COLO668 (cell line): ENCODE measurements around the gene LRP1B.

ENCODE experiments used
- DNase-seq: peaks from one replicate; lab custom pipeline; 2025; ENCODE audit not compliant: unreplicated experiment; lab: John Stamatoyannopoulos, UW

The LRP1B gene

DNA sequence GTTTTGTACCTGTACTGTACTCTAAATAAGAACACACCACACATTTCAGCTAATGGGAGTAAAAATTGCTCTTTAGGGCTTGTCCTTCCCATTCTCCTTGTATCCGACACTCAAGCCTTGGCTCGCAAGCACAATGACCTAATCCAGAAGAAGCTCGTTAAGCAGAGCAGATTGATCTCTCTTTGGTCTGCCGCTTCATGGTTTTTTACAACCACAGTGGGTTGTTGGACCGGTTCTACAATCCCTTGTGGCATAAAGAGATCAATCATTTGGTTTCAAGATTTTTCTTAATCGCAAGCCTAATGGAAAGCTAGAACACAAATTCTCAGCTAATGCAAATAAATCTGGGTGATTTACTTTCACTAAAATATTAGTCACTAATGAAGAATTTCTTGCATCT is 662.1 kb downstream of the LRP1B start:
- no peak for DNase-seq

GRCh38 chr2:141467331-141467730 is 663.5 kb downstream of the LRP1B start:
- no peak for DNase-seq

DNA sequence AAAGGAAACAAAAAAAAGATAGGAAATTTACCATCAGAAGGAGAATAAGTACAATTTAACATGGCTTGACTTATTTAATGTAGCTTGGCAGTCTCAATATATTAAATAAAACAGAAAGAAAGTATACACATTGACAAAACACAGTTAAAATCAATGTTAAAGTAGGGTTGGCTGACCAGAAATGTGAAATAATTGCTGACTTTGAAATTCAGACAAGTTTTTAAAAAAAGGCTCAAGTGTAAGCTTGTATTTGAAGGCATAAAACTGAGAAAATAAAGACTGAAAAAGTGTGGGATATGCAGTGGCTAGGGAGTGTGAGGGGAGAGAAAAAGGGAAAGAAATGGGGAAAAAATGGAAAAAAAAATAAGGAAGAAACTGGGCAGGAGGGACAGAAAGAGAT is 665.8 kb downstream of the LRP1B start:
- no peak for DNase-seq

DNA sequence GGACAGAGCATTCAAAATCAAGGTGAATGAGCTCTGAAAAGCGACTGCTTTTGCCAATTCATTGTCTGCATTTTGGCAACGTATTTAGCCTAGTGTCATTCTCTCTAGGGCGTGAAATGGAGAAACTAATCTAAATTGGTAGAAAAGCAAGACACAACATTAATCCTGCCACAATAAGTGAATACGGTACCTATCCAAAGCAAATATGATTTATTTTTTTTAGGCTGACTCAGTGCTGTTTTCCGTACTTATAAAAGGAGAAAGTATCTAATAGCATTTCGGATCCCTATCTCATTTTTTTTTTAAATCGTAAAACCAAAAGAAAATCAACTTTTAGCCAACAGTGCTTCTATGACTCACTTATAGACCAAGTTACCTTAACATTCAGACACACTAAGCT is 672.5 kb downstream of the LRP1B start:
- no peak for DNase-seq

DNA sequence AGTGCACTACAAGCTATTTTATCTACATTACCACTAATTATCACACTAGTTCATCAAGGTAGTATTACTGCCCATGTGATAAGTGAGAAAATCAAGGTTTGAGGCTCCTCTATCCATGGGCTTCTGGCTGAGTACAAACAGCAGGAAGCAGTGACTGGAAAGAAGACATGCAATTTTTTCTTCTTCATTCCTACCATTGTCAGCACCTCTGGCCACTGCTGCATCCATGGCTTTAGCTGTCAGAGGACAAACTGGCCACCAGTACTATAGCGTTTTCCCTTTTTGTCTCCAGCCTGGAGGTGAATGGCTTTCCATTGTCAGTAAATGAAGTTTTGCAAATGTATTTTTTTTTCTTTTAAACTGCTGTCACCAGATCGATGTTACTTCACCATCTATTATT is 674.9 kb downstream of the LRP1B start:
- no peak for DNase-seq

DNA sequence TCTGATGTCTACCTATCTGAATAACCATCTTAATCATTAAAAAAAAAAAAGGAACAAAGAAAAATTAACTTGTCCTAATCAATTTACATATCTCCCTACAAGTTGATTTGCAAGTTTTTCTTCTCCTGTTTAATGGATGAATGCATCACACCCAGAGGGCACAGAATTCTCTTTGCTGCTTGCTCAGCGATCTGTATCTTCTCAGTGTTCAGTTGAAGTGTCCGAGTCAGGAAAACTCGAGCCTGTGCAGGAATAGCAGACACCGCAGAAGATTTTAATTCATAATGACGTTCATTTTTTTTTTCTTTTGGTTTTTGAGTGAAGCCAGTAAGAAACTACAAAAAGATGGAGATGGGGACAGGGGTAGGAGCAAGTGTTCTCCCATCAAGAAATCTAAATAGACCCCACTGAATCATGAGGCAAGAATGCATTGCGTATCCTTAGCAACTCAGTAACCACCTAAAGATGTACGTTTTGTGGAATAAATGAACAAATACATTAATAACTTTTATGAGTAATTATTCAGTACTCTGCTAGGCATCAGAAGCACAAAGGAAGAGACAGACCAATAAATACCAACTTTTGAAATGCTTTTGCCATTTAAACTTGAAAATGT is 675.5 kb downstream of the LRP1B start:
- no peak for DNase-seq

DNA sequence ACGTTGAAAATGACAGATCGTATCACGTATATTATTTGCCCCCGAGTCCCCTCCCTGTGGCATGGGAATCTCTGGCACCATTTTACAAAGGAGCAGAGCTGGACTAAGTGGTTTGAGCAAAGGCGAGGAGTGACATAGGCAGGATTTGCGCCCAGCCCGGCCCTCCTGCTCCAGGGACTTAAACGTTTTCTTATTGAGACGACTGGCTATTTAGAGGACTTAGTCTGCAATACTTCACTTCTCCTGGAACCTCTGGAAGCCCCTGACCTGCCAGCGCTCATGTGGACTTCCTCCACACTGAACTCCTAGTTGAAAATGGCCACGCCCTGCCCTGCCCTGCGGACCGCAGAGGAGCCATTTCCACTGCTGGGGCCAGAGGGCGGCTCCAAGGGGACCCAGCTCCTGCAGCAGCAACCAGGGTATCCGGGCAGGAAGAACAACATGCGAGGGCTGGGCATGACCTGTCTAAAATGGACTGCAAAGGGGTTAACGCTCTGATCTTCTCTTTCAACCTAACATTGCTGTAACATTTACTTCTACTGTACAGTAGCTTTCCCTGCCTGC is 690.7 kb downstream of the LRP1B start:
- no peak for DNase-seq

DNA sequence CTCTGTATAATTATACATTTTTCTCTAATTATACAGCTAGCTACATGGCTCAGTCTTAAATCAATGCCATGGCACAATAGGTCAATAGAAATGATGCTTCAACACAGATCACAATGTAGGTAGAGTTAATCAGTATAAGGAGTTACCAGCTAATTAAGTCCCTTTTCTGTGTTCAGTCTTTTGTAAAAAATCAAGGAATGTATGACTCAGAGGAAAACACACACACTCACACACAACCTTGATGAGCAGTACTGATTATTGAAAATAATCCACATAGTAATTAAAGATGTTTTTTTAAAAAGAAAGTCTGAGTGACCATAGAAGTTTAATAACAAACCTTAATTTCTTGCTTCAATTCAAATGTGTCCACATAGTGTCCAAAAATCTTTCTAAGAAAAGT is 691.3 kb downstream of the LRP1B start:
- no peak for DNase-seq

GRCh38 chr2:141438536-141438935 is 692.3 kb downstream of the LRP1B start:
- no peak for DNase-seq

- no peak for DNase-seq
Observed at GRCh38 chr2:141437521-141437920, 693.3 kb downstream of the LRP1B start.

DNA sequence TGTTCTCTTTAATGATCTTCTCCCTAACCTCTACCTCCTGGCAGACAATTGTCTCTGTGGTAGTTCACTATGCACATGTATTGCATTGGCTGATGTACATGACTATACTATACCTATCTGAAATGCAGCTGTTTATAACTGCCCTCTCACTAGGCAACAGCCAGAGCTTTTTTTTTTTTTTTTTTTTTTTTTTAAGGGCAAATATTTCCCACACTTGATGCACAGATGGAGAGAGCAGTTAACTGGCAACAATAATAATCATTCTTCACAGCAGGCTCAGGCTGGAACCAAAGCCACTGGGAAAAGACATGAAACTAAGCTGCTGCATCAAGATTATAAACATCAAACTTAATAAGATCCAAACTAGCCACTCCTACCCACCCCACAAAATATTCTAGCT is 707.7 kb downstream of the LRP1B start:
- DNase-seq = no peak

DNA sequence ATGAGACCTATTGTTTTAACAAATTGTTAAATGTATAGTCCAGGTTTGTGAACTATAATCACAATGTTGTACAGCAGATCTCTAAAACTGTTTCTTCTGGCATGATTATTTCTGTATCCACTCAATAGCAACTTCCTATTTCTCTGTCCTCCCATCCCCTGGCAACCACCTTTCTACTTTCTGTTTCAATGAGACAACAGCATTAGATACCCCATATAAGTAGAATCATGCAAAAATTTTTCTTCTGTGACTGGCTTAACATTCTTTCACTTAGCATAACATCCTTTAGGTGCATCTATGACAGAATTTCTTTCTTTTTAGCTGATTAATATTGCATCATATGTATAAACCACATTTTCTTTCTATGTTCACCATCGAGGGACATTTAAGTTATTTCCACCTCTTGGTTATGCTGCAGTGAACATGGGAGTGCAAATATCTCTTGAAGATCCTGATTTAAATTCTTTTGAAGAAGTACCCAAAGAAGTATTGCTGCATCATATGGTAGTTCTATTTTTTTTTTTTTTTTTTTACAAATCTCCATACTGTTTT is 713.5 kb downstream of the LRP1B start:
- DNase-seq = no peak

DNA sequence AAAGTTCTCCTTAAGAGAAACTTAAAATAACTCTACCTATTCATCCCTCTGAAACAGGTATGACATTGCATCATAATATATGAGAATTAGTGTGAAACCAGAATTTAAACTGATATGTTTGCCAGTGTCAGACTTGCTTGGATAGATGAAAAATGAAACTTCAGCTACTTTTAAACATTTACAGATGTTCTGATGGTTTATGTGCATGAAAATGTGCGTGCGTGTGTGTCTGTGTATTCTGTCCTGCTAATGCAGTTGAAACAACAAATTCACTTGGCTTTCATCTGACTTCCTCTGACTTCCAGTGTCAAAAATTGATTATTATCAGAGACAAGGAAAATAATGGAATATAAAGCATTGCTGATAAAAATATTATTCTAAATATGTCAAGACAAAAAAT is 719.4 kb downstream of the LRP1B start:
- DNase-seq = no peak

DNA sequence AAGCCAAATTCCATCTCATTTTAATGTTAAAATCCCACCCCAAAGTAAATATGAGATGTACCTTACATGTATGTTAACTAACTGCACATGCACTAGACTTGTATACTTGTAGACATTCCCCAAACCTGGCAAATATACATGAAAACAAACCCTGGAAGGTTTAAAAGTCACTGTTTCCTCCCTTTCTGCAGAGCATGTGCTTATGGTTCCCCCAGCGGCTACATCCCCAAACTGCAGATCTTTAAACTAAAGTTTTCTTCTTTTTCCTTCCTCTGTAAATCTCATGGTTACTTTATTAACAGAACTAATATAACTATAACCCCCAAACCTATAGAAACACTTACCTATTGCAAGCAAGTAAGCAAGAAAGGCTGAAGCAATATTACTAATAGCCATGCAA is 731.5 kb downstream of the LRP1B start:
- DNase-seq = no peak

GRCh38 chr2:141393214-141393545 is 737.6 kb downstream of the LRP1B start:
- DNase-seq = no peak

DNA sequence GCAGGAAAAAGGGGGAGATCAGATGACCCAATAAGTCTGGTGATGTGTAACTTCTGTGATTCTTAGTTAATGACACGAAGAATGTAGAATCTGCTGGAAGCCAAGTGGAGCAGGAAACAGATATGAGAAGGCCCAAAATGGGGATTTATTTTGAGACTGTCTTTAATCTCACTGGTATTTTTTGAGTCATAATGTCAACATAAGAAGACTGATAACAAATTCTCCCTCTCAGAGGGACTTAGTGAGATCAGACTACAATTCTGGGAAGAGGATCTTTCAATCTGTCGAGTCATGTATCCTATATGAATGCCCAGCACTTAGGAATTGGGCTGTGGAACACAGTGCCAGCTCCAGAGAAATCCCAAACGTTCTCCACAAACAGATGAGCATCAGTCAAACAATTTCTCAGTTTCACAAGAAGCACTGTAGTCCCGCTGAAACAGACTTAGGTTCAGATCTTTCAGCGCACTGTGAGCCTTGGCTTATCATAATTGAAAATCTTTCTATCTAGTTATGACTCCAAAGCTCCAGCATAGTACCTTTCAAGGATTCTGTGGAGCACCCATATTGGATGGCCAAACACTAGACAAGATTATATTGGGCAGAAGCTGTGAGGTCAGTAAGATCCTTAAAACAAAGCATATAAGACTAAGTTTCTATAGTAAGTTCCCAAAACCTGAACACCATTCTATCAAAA is 738.2 kb downstream of the LRP1B start:
- DNase-seq = no peak

GRCh38 chr2:141386168-141386567 is 744.6 kb downstream of the LRP1B start:
- no peak for DNase-seq

DNA sequence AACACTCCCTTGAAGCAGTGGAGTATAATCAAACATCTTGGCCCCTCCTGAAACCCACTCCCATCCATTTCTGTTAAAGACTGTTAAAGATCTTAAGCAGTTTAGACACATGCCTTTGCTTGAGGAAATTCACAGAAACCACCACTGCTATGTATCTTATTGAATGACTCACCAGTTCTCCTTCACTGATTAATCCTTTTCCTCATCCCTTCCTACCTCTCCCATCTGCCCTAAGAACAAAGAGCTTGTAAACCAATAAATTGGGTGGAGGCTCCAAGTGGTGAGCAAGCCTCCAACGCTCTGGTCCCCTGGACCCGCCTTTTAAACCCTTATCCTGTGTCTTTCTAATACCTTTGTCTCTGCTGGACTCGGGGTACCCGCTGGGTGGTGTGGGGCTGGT is 746.1 kb downstream of the LRP1B start:
- DNase-seq = no peak

DNA sequence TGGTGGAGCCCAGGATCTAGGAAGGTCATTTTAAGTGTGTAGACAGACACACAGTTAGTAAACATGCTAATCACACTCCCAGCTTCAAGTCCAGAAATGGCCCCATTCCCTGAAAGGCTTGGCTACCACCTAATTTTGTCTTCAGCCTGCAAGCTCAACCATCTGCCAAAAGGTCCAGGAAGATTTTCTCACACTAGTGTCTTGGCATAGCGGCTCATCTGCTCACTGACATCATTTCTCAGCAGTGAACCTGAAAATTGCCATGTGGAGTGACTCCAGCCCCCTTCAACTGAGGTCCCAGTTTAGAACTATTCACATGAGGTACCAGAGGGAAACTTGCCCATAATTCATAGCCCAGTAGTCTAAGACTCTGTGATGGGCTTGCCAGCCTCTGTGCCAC is 748.9 kb downstream of the LRP1B start:
- DNase-seq = no peak

DNA sequence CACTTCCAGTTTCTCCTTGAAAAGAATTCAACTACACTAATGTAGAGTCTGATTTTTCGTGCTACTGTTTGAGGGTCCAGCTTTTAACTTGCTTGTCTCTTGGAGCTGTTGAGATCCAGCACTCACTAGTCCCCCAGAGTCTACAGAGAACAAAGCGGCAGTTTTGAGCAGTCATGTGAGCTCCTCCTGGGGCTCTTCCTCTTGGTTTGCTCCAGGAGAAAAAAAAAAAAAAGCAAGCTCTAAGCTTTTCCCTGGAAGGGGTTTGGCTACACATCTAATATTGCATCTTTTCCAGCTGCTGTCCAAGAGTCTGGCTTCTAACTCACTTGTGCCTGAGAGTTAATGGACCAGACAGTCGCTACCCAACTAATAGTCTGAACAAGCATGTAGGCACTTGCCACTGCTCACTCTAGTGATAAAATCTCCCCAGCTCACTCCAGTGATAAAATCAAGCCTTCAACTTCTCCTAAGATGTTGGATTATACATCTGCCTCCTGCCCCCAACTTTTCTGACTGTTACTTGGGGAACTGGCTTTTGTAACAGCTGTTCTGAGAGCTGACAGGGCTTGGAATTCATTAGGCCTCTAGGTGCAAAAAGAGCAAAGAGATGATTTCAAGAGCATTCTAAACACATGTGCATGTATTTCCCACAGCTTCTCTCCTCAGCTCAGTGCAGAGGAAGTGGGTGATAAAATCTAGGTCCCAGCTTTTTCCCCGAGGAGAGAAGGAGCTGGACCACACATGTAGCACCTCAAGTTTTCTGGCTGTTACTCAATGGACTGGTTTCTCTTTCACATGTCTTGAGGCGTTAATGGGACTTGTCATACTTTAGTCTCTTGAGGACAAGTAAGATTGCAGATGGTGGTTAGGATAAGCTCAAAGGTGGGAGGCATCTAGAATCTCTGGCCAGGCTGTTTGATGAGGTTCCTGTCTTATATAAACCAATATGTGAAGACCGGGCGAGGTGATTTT is 750.5 kb downstream of the LRP1B start:
- no peak for DNase-seq

- DNase-seq = no peak
Observed at GRCh38 chr2:141364821-141365220, 766.0 kb downstream of the LRP1B start.
